ENCODE measurements around the gene HOTAIR.

The HOTAIR gene

GRCh38 chr12:53965281-53966084 is 9.3 kb downstream of the HOTAIR start:
- in situ Hi-C loops (cut with MboI; ENCODE audit: low sequenced_read_pairs), result no loop called here

- in situ Hi-C loops (cut with MboI; ENCODE audit: low sequenced_read_pairs), result no loop called here
Measured at GRCh38 chr12:53964315-53964713, 10.4 kb downstream of the HOTAIR start.

GRCh38 chr12:53963434-53964314 is 11.1 kb downstream of the HOTAIR start:
- in situ Hi-C loops (cut with MboI; ENCODE audit: low sequenced_read_pairs), result no loop called here

- in situ Hi-C loops (cut with MboI; ENCODE audit: low sequenced_read_pairs), result no loop called here
Measured at GRCh38 chr12:53963005-53963404, 11.7 kb downstream of the HOTAIR start.

GRCh38 chr12:53961025-53961761 is 13.6 kb downstream of the HOTAIR start:
- in situ Hi-C loops (cut with MboI; ENCODE audit: low sequenced_read_pairs), result no loop called here

GRCh38 chr12:53960187-53961024 is 14.3 kb downstream of the HOTAIR start:
- in situ Hi-C loops (cut with MboI; ENCODE audit: low sequenced_read_pairs), result no loop called here

GRCh38 chr12:53959314-53959713 is 15.4 kb downstream of the HOTAIR start:
- in situ Hi-C loops (cut with MboI; ENCODE audit: low sequenced_read_pairs), result no loop called here

- in situ Hi-C loops (cut with MboI; ENCODE audit: low sequenced_read_pairs), result no loop called here
Measured at GRCh38 chr12:53958128-53958527, 16.6 kb downstream of the HOTAIR start.

GRCh38 chr12:53956914-53957536 is 17.7 kb downstream of the HOTAIR start:
- in situ Hi-C loops (cut with MboI; ENCODE audit: low sequenced_read_pairs), result no loop called here

- in situ Hi-C loops (cut with MboI; ENCODE audit: low sequenced_read_pairs), result no loop called here
Measured at GRCh38 chr12:53956251-53956887, 18.4 kb downstream of the HOTAIR start.

GRCh38 chr12:53955776-53956250 is 18.9 kb downstream of the HOTAIR start:
- in situ Hi-C loops (cut with MboI; ENCODE audit: low sequenced_read_pairs), result no loop called here

- in situ Hi-C loops (cut with MboI; ENCODE audit: low sequenced_read_pairs), result no loop called here
Measured at GRCh38 chr12:53955036-53955775, 19.5 kb downstream of the HOTAIR start.

- in situ Hi-C loops (cut with MboI; ENCODE audit: low sequenced_read_pairs), result no loop called here
Measured at GRCh38 chr12:53954694-53955035, 20.1 kb downstream of the HOTAIR start, which contains the start of gene HOXC12. HOXC12 (plus strand) TSS chr12:53954903; CDS start chr12:53954930, 27 bp downstream.

GRCh38 chr12:53953831-53954693 is 20.7 kb downstream of the HOTAIR start:
- in situ Hi-C loops (cut with MboI; ENCODE audit: low sequenced_read_pairs), result no loop called here

GRCh38 chr12:53952871-53953734 is 21.7 kb downstream of the HOTAIR start:
- in situ Hi-C loops (cut with MboI; ENCODE audit: low sequenced_read_pairs), result no loop called here

- in situ Hi-C loops (cut with MboI; ENCODE audit: low sequenced_read_pairs), result no loop called here
Measured at GRCh38 chr12:53952335-53952694, 22.4 kb downstream of the HOTAIR start.
